ENCODE data around the gene KCNQ5. TPM values are rescaled to one million over a fixed set of nuclear protein-coding genes. Genes with fewer than 3 reads are reported as not detected.
"Not testable (repeated sequence)": the region's sequence is repeated elsewhere in the genome, so short reads cannot be mapped to it uniquely, and the experiment has no call there.

The KCNQ5 gene
- total RNA-seq, 1 donor from 2014 or later, result not detected

DNA sequence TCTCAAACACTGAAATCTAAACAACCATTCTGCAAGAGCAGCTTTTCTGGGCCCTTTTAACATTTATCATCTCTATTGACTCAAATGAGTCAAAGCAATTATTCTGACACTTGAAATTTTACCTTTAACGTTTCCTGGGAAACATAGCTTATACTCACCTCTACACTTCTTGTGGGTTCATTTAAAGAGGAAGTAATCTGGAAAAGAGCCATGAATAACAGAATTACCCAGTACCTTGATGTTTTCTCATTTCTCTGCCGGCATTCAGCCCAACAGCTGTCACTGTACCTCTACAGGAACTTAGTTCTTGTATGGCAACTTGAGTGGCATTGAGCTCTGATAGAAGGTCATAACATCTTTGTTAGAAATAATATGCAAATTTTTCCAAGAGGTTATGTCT, 272.2 kb downstream of the KCNQ5 start:
- DNase-seq (ENCODE audit: low spot score), result no peak
- H3K36me3 ChIP-seq, result no peaks in the 10 kb centered on the region
- H3K27me3 ChIP-seq, result no peaks in the 10 kb centered on the region
- H3K27ac ChIP-seq, result no peak overlapping the region
- Mint-ChIP-seq H3K27ac (no peak overlapping the region), H3K36me3 (no peaks in the 10 kb centered on the region), H3K27me3 (ENCODE audit: insufficient read depth, low read depth) (no peaks in the 10 kb centered on the region), H3K4me1 (no peaks in the 10 kb centered on the region), H3K4me3 (no peak overlapping the region), H3K9me3 (peaks cover 4% of the 10 kb centered on the region)
- no peak overlapping the region for H3K4me3 ChIP-seq
- no peaks in the 10 kb centered on the region for H3K9me3 ChIP-seq (ENCODE audit: low read depth)
- H2AFZ ChIP-seq (replicated peaks), result no peak overlapping the region
- no peaks in the 10 kb centered on the region for H3F3A ChIP-seq (ENCODE audit: low read depth)
- no peak overlapping the region for H3K4me2 ChIP-seq
- H3K79me2 ChIP-seq (ENCODE audit: low read depth), result no peaks in the 10 kb centered on the region
- TF ChIP-seq, protein P1, sequence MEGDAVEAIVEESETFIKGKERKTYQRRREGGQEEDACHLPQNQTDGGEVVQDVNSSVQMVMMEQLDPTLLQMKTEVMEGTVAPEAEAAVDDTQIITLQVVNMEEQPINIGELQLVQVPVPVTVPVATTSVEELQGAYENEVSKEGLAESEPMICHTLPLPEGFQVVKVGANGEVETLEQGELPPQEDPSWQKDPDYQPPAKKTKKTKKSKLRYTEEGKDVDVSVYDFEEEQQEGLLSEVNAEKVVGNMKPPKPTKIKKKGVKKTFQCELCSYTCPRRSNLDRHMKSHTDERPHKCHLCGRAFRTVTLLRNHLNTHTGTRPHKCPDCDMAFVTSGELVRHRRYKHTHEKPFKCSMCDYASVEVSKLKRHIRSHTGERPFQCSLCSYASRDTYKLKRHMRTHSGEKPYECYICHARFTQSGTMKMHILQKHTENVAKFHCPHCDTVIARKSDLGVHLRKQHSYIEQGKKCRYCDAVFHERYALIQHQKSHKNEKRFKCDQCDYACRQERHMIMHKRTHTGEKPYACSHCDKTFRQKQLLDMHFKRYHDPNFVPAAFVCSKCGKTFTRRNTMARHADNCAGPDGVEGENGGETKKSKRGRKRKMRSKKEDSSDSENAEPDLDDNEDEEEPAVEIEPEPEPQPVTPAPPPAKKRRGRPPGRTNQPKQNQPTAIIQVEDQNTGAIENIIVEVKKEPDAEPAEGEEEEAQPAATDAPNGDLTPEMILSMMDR (IDR thresholded peaks at IDR 0.05), result no peak
- H3K9ac ChIP-seq, result no peak overlapping the region
- no peaks in the 10 kb centered on the region for H3K4me1 ChIP-seq
- no peaks in the 10 kb centered on the region for H4K20me1 ChIP-seq (ENCODE audit: low read depth)

DNA sequence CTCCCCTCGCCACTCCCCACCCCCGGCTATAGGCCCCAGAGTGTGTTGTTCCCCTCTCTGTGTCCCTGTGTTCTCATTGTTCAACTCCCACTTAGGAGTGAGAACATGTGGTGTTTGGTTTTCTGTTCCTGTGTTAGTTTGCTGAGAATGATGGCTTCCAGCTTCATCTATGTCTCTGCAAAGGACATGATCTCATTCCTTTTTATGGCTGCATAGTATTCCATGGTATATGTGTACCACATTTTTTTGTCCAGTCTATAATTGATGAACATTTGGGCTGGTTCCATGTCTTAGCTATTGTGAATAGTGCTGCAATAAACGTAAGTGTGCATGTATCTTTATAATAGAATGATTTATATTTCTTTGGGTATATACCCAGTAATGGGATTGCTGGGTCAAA, 276.4 kb downstream of the KCNQ5 start:
- not testable (repeated sequence) for H3K27ac Mint-ChIP-seq; H3K79me2 ChIP-seq (ENCODE audit: low read depth); H3K9me3 ChIP-seq (ENCODE audit: low read depth); H3K27ac ChIP-seq; H3F3A ChIP-seq (ENCODE audit: low read depth); H3K4me3 Mint-ChIP-seq; H3K9ac ChIP-seq; H3K27me3 ChIP-seq; H3K4me1 ChIP-seq; DNase-seq (ENCODE audit: low spot score); H3K4me2 ChIP-seq; H3K4me3 ChIP-seq; H3K36me3 Mint-ChIP-seq; H2AFZ ChIP-seq (replicated peaks); H3K4me1 Mint-ChIP-seq; H4K20me1 ChIP-seq (ENCODE audit: low read depth); H3K27me3 Mint-ChIP-seq (ENCODE audit: insufficient read depth, low read depth); H3K9me3 Mint-ChIP-seq; H3K36me3 ChIP-seq

DNA sequence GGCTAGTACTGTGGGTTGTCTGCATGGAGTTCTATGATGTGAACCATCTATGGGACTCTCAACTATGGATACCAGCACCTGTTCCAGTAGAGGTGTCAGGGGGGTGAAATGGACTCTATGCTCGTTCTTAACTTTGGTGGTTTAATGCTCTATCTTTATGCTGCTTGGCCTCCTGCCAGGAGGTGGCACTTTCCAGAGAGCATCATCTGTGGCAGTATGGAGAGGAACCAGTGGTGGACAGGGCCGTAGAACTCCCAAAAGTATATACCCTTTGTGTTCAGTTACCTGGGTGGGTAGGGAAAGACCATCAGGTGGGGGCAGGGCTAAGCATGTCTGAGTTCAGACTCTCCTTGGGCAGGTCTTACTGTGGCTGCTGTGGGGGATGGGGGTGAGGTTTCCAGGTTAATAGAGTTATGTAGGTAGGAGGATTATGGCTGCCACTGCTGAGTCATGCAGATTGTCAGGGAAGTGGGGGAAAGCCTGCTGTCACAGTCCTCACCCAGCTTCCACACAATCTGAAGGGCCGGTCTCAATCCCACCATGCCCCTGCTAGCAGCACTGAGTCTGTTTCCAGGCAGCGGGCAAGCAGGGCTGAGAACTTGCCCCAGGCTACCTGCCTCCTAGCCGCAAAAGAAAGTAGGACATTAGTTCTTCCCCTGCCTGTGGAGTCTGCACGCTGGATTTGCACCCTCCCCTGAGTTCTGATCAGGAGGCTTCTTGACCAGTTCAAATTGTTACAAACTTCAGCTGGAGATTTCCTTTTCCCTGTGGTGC, 284.0 kb downstream of the KCNQ5 start:
- no peaks in the 10 kb centered on the region for H3K36me3 Mint-ChIP-seq
- H3K27ac Mint-ChIP-seq, result no peak overlapping the region
- Histone ChIP-seq H3K27me3 (no peaks in the 10 kb centered on the region), H3K4me1 (no peaks in the 10 kb centered on the region), H3K79me2 (ENCODE audit: low read depth) (no peaks in the 10 kb centered on the region), H3K9me3 (ENCODE audit: low read depth) (no peaks in the 10 kb centered on the region), H4K20me1 (ENCODE audit: low read depth) (no peaks in the 10 kb centered on the region), H3K36me3 (no peaks in the 10 kb centered on the region), H3K27ac (no peak overlapping the region), H3K4me3 (no peak overlapping the region), H3F3A (ENCODE audit: low read depth) (no peaks in the 10 kb centered on the region), H3K9ac (no peak overlapping the region), H2AFZ (replicated peaks) (no peak overlapping the region), H3K4me2 (no peak overlapping the region)
- no peak overlapping the region for H3K4me3 Mint-ChIP-seq
- H3K4me1 Mint-ChIP-seq, result no peaks in the 10 kb centered on the region
- DNase-seq (ENCODE audit: low spot score), result no peak
- no peaks in the 10 kb centered on the region for H3K9me3 Mint-ChIP-seq
- no peaks in the 10 kb centered on the region for H3K27me3 Mint-ChIP-seq (ENCODE audit: insufficient read depth, low read depth)
- TF ChIP-seq EZH2phosphoT487 (IDR thresholded peaks at IDR 0.05) (no peak), EZH2 (IDR thresholded peaks at IDR 0.05) (no peak)
- TF ChIP-seq, protein P1 (IDR thresholded peaks at IDR 0.05), result no peak

DNA sequence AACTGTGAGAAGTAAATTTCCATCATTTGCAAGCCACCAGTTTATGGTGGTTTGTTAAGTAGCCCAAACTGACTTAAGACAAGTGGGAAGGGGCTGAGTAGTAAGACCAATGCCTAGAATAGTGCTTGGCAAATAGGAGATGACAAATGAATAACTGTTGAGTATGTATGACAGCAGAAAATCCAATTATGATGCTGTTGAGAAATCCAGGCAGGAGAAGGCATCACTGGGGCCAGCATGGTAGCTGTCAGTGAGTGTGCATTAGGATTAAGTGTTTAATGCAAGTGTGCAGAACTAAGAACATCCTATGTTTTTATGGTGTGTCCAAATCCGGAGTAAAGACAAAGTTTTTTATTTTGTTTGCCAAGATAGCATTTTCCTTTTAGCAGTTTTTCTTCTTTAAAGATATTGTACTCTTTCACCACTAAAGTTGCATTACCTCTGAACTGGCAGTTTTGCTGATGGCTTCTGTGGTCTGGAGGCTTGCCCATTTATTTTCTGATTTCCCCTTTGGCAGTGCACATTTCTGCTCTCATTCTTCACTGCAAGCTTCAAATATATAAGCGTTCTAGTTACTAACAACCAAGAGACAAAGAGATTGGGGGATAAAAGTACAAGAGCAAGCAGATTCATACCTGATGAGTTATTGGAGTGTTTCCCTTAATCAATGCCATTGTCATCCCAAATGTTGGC, 289.7 kb downstream of the KCNQ5 start:
- Histone ChIP-seq H3F3A (ENCODE audit: low read depth) (no peaks in the 10 kb centered on the region), H3K27ac (no peak overlapping the region), H3K79me2 (ENCODE audit: low read depth) (no peaks in the 10 kb centered on the region), H3K4me3 (no peak overlapping the region), H3K4me1 (no peaks in the 10 kb centered on the region), H2AFZ (replicated peaks) (no peak overlapping the region), H3K36me3 (no peaks in the 10 kb centered on the region), H3K9ac (no peak overlapping the region), H3K4me2 (no peak overlapping the region), H3K27me3 (no peaks in the 10 kb centered on the region), H3K9me3 (ENCODE audit: low read depth) (no peaks in the 10 kb centered on the region), H4K20me1 (ENCODE audit: low read depth) (no peaks in the 10 kb centered on the region)
- H3K36me3 Mint-ChIP-seq, result no peaks in the 10 kb centered on the region
- H3K27me3 Mint-ChIP-seq (ENCODE audit: insufficient read depth, low read depth), result no peaks in the 10 kb centered on the region
- no peak overlapping the region for H3K4me3 Mint-ChIP-seq
- no peak overlapping the region for H3K27ac Mint-ChIP-seq
- TF ChIP-seq EZH2phosphoT487 (IDR thresholded peaks at IDR 0.05) (no peak), EZH2 (IDR thresholded peaks at IDR 0.05) (no peak)
- TF ChIP-seq, protein P1 (IDR thresholded peaks at IDR 0.05), result no peak
- no peaks in the 10 kb centered on the region for H3K4me1 Mint-ChIP-seq
- DNase-seq (ENCODE audit: low spot score), result no peak
- no peaks in the 10 kb centered on the region for H3K9me3 Mint-ChIP-seq
